SK-N-MC (cell line): ENCODE measurements around the gene LMO3.

Experiments used
- EZH2 ChIP-seq: fragments of 200-600 bp; sonication (generic); IDR thresholded peaks from one replicate; pipeline ENCODE4 v1.6.1; 2017; ENCODE audit warnings: antibody characterized with exemption
- POLR2AphosphoS5 ChIP-seq: IDR thresholded peaks from 2 replicates; pipeline ENCODE4 v1.6.1; 2012; ENCODE audit warnings: mild to moderate bottlenecking, low read depth, low read length, borderline replicate concordance

- TF ChIP-seq EZH2: no peak
- no peak for TF ChIP-seq POLR2AphosphoS5
Measured at GRCh38 chr12:16599081-16599480, 6.9 kb downstream of the LMO3 start.
